IPS-NIHi7 (cell line): ENCODE results near the gene INHBB.
A peak's percentile ranks its signal among the peaks of the same experiment; 100 is the strongest.
"Not testable (repeated sequence)": the region's sequence is repeated elsewhere in the genome, so short reads cannot be mapped to it uniquely, and the experiment has no call there.

Experiments
- DNase-seq: peaks from one replicate; pipeline ENCODE4 v3.0.0; 2012; ENCODE audit warnings: mixed read lengths; ENCODE audit errors: extremely low spot score

The INHBB gene

DNA sequence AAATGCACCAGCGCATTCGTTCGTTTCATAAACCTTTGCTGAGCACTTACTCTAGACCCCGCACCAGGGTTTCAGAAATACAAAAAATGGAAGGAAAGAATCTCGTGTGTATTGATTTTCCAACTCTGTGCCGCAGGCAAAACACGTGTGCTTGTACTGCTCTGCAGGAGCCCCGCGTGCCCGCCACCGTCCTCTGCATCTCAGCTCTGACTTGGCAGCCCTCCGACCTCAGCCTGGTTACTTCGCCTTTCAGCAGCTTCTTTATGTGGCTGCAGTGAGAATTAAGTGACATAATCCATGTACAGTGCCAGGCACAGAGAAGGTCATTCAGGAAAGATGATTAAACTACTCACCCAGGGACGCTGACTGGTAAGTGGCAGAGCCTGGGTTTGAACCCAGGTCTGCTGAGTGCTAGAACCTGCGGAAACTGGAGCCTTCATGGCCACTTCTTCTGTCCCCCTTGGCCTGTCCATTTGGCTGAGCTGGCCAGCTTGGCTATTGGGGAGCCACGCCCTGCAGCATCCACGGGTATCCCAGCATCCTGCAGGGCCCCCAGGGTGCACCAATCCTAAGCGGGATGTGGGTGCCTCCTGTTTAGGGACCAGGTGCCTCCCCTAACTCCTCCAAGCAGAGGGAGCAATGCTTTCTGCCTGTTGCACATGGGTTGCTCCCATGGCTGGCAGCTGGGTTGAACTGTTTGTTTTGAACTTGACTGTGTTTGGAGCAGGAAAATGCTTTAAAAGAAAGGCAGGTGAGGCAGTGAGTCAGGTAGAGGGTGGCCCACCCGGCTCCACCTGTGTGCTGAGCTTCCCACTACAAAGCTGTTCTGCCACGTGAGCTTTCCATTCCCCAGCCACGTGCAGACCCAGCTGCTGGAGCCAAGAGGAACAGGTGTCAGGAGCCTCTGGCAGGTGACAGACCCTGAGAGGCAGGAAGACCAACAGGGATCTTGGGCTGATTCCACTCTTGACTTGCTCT is 34.3 kb downstream of the INHBB start:
- no peak for DNase-seq

- no peak for DNase-seq
Observed at GRCh38 chr2:120381192-120381591, 35.3 kb downstream of the INHBB start.

DNA sequence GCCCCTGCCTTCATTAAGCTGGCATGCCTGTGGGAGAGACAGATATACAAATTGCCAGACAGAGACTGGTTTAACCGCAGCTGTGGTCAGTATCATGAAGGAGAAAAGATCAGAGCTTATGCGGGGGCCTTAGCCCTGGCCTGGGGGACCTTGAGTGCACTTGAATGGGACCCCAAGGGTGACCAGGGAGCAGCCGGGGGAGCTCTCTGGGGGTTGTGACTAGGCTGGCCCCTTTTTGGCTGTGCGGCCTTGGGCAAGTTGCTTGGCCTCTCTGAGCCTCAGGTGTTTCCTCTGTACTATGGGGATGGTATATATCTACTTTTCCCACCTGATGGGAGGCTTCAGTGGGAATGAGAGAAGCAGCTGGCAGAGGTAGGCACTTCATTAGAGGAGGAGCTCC is 35.7 kb downstream of the INHBB start:
- no peak for DNase-seq

DNA sequence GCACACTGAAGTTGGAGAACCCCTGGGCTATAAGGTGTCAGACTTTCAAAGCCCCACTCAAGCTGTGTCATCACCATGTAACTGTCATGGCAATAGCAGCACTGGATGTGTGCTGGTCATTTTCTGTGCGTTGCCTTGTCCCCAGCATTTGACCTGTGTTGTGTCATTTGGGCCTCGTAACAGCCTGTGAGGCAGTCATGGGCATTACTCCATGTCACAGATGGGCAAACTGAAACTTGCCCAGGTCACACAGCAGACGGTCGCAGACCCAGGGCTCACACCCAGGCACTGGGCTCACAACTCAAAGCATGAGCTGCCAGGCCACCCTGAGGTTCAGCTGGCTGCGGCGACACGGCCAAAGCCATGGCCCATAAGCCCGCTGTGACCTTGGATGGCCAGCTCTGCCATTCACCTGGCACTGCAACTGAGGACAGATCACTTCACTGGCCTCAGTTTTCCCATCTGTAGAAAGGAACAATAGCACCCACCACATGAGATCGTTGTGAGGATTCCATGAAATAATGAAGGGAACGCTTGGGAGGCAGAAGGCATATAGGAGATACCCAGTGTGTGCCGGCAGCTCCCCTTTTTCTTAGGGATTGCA is 36.7 kb downstream of the INHBB start:
- no peak for DNase-seq

- no peak for DNase-seq
Observed at GRCh38 chr2:120383191-120383590, 37.3 kb downstream of the INHBB start.

DNA sequence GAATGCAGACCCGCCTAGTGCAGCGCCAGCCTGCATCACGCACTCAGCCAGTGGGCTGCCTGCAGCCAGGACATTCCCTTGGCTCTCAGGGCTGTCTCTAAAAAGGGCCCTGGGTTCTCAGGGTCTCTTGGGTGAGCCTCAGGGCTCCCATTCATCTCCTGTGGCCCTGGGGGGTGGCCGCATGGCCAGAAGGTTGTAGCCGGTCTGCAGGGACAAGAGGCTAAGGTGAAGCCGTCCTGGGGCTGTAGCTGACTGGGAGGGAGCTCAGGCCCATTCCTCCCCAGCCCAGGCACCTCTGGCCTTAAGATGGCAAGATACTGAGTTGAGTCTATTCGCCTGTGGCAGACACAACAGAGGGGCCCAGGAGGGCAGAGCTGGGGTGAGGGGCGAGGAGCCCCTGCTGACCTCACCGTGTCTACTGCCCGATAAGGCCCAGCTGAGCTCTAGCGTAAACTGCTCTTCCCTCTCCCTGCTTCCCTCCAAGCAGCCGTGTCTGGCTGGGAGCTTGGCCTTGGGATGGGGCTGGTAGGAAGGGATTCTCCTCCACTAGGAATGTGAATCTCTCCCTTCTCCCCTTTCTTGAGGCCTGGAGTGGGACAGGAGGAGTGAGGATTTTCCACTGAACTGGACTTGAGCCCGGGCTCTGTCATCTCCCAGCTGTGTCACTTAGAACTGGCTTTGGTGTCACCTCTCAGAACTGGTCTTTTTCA is 37.9 kb downstream of the INHBB start:
- DNase-seq: no peak

- no peak for DNase-seq
Observed at GRCh38 chr2:120384486-120385354, 38.8 kb downstream of the INHBB start.

DNA sequence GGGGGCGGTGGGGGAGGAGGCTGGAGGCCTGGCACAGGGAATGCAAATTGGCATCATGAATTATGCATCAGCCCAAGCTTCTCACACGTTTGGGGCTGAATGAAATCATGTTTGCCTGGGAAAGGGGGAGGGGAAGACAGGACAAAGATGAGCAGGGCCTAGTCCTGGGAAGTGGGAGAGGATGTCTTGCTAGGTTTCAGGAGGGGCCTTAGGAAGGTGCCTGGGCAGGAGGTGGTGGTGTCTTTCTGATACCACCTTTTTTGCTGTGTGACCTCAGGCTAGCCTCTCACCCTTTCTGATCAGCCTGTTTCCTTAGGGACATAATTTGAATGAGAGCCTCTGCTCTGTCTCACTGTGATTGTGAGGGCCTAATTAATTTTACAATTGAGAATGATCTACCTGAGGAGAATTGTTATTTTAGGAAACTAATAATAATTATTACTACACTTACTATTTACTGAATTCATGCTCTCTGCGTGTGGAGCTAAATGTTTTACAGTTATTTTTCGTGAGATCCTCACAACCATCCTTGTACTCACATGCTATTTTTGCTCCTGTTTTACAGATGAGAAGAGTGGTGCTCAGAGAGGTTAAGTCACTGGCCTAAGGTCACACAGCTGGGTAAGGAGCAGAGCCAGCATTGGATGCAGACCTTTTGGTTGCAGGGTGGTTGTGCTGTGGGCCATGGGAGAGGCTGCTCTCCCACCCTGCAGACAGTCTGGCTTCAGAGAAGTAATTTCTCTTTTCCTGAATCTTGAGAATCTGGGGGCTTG is 39.6 kb downstream of the INHBB start:
- peak; percentile 54 for DNase-seq

GRCh38 chr2:120388222-120389035 is 42.5 kb downstream of the INHBB start:
- DNase-seq: no peak

GRCh38 chr2:120389036-120389391 is 43.1 kb downstream of the INHBB start:
- DNase-seq: no peak

GRCh38 chr2:120390381-120391055 is 44.6 kb downstream of the INHBB start:
- no peak for DNase-seq

- not testable (repeated sequence) for DNase-seq
Observed at GRCh38 chr2:120391382-120391781, 45.4 kb downstream of the INHBB start.

- no peak for DNase-seq
Observed at GRCh38 chr2:120391911-120392665, 46.2 kb downstream of the INHBB start.

GRCh38 chr2:120392923-120393322 is 47.0 kb downstream of the INHBB start:
- DNase-seq: no peak

DNA sequence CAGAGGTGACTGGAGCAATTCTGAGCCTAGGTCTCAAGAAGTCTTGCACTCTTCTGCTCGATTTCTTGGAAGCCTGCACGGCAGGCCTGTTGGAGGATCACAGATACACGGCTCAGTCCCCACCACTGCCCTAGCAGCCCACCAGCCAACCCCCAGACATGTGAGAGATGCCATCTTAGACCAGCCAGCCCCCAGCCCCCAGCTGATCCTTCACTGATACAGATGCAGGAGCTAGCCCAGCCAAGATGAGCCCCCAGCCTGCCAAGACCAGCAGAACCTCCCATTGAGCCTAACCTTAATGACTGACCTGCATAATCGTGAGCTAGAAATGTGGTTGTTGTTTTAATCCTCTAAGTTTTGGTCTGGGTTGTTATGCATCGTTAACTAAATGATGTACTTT is 47.5 kb downstream of the INHBB start:
- no peak for DNase-seq

DNA sequence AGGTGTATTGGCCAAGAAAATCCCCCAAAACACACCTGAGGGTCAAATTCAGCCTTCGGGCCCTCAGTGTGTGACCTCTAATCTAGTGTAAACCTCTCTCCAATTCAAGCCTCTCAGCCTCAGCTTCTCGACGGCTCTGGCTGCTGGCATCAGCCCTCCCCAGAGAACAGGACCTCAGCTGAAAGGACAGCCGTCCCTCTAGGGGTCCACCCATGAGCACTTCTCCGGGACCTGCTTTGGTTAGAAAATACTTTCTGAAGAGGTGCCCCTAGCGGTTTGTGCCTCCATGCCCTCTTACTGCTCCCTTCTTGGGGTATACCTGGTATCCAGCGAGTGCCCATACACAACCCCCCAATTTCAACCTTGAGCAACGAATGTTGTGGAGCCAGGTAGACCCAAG is 48.8 kb downstream of the INHBB start:
- DNase-seq: no peak

GRCh38 chr2:120395221-120396012 is 49.5 kb downstream of the INHBB start:
- no peak for DNase-seq
